ENCODE results near the gene FCN1. TPM values are rescaled to one million over a fixed set of nuclear protein-coding genes. Genes with fewer than 3 reads are reported as not detected.
"Not testable (repeated sequence)": the region's sequence is repeated elsewhere in the genome, so short reads cannot be mapped to it uniquely, and the experiment has no call there.

The FCN1 gene
- total RNA-seq, 4 donors from 2014 or later: 0.46 to 3.4 (median 1.6) TPM

DNA sequence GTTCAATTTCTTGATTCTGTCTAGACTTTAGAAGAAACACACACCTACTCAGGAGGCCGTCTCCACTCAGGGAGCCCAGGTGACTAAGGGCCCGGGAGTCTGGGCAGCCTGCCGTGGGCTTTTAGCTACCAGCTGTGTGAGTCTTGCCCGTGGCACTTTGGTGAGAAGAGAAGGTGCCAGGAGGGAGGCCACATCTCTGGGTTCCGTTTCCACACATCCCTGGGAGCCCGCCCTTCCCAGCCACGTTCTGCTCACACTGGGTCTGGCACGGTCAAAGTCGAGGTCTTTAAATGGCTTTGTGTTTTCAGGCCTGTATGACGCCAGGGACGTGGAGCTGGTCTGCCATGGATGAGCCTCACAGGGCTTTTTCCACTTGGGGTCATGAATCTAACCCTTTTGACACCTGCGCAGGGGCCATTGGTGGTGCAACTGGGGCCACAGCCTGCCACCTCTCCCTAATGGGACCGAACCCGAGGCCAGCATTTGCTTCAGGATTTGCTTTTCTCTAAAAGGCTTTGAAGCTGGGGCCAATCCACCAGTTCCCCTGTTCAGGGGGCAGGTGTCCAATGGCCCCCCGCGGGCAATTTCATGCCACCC, 54.3 kb downstream of the FCN1 start:
- Histone ChIP-seq H3K36me3 (no peaks in the 10 kb centered on the region), H3K4me1 (peaks cover 0 to 4% of the 10 kb centered on the region in 2 donors), H3K27me3 (peaks cover 0 to 9% (median 5%) of the 10 kb centered on the region in 3 donors), H3K27ac (no peak overlapping the region), H3K4me3 (no peak overlapping the region), H3K9me3 (no peaks in the 10 kb centered on the region)
- intact Hi-C loops (cut with DNase I; ENCODE audit: low total_unique reads): no loop called here
- TF ChIP-seq POLR2A (IDR thresholded peaks at IDR 0.05) (no peak), CTCF (IDR thresholded peaks at IDR 0.05 in 4 of 5, conservative IDR thresholded peaks at IDR 0.05 in 1 of 5) (no peak)
- in situ Hi-C loops (cut with MboI; ENCODE audit: low sequenced_read_pairs in 4 of 4): no loop called here
- no peak for DNase-seq
- no peak for ATAC-seq

GRCh38 chr9:134861595-134862334, 55.9 kb downstream of the FCN1 start:
- H3K4me1 ChIP-seq: peaks cover 0 to 4% of the 10 kb centered on the region in 2 donors
- DNase-seq: no peak
- no peaks in the 10 kb centered on the region for H3K36me3 ChIP-seq
- ATAC-seq: no peak
- intact Hi-C loops (cut with DNase I; ENCODE audit: low total_unique reads): no loop called here
- no peak overlapping the region for H3K4me3 ChIP-seq
- H3K27ac ChIP-seq: no peak overlapping the region
- in situ Hi-C loops (cut with MboI; ENCODE audit: low sequenced_read_pairs in 4 of 4): no loop called here
- no peak for TF ChIP-seq CTCF (IDR thresholded peaks at IDR 0.05 in 4 of 5, conservative IDR thresholded peaks at IDR 0.05 in 1 of 5)
- TF ChIP-seq POLR2A (IDR thresholded peaks at IDR 0.05): no peak
- H3K27me3 ChIP-seq: peaks cover 0 to 10% (median 9%) of the 10 kb centered on the region in 3 donors
- H3K9me3 ChIP-seq: no peaks in the 10 kb centered on the region

GRCh38 chr9:134860510-134860909, 57.2 kb downstream of the FCN1 start:
- ATAC-seq: no peak
- Histone ChIP-seq H3K4me1 (peaks cover 0 to 4% of the 10 kb centered on the region in 2 donors), H3K36me3 (no peaks in the 10 kb centered on the region), H3K27me3 (peaks cover 0 to 13% (median 9%) of the 10 kb centered on the region in 3 donors), H3K9me3 (no peaks in the 10 kb centered on the region), H3K27ac (no peak overlapping the region), H3K4me3 (no peak overlapping the region)
- DNase-seq: no peak
- in situ Hi-C loops (cut with MboI; ENCODE audit: low sequenced_read_pairs in 4 of 4) (no loop called here), intact Hi-C loops (cut with DNase I; ENCODE audit: low total_unique reads) (no loop called here)
- TF ChIP-seq CTCF (IDR thresholded peaks at IDR 0.05 in 4 of 5, conservative IDR thresholded peaks at IDR 0.05 in 1 of 5) (no peak), POLR2A (IDR thresholded peaks at IDR 0.05) (no peak)

GRCh38 chr9:134858051-134858841, 59.5 kb downstream of the FCN1 start:
- no peak for TF ChIP-seq CTCF (IDR thresholded peaks at IDR 0.05 in 4 of 5, conservative IDR thresholded peaks at IDR 0.05 in 1 of 5)
- TF ChIP-seq POLR2A (IDR thresholded peaks at IDR 0.05): no peak
- H3K9me3 ChIP-seq: no peaks in the 10 kb centered on the region
- DNase-seq: no peak
- H3K36me3 ChIP-seq: no peaks in the 10 kb centered on the region
- no peak overlapping the region for H3K4me3 ChIP-seq
- in situ Hi-C loops (cut with MboI; ENCODE audit: low sequenced_read_pairs in 4 of 4): no loop called here
- ATAC-seq: no peak
- H3K4me1 ChIP-seq: no peaks in the 10 kb centered on the region
- peaks cover 0 to 10% (median 0%) of the 10 kb centered on the region in 3 donors for H3K27me3 ChIP-seq
- H3K27ac ChIP-seq: no peak overlapping the region
- intact Hi-C loops (cut with DNase I; ENCODE audit: low total_unique reads): no loop called here

DNA sequence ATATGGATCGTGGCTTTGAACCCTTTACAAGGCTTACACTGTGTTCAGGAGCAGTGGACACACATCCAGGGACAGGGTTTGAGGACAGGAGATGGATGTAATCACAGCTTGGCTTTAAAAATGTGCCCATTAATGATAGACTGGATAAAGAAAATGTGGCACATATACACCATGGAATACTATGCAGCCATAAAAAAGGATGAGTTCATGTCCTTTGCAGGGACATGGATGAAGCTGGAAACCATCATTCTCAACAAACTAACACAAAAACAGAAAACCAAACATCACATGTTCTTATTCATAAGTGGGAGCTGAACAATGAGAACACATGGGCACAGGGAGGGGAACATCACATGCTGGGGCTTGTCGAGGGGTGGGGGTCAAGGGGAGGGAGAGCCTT, 60.3 kb downstream of the FCN1 start:
- H3K36me3 ChIP-seq; intact Hi-C loops (cut with DNase I; ENCODE audit: low total_unique reads); ATAC-seq; DNase-seq; H3K4me3 ChIP-seq; H3K9me3 ChIP-seq; in situ Hi-C loops (cut with MboI; ENCODE audit: low sequenced_read_pairs in 4 of 4); H3K4me1 ChIP-seq; H3K27ac ChIP-seq: not testable (repeated sequence)
- peaks cover 0 to 10% (median 0%) of the 10 kb centered on the region in 3 donors for H3K27me3 ChIP-seq
